Liver (tissue), 9 donors: ENCODE measurements around the gene SPATA16. TPM values are rescaled to one million over a fixed set of nuclear protein-coding genes. Genes with fewer than 3 reads are reported as not detected.

ENCODE experiments used
- DNase-seq: peaks from one replicate; pipeline ENCODE4 v3.0.0-alpha.2; 2017; ENCODE audit warnings: low spot score
- H3K27ac ChIP-seq, 2 donors: one replicate each; pipeline ENCODE4 v1.7.0; 2013; ENCODE audit warnings: inconsistent platforms in 2 of 2, low read length in 2 of 2, control low read depth in 1 of 2, low read depth in 1 of 2, mild to moderate bottlenecking in 1 of 2
- H3K27me3 ChIP-seq, 4 donors: one replicate each; pipeline versions ENCODE4 v1.6.1 to v1.7.0; 2013; ENCODE audit warnings: low read length in 3 of 4, inconsistent platforms in 1 of 4, mild to moderate bottlenecking in 1 of 4, moderate library complexity in 1 of 4; ENCODE audit not compliant: control insufficient read depth in 4 of 4, insufficient read depth in 4 of 4
- H3K36me3 ChIP-seq, 4 donors: one replicate each; pipeline versions ENCODE4 v1.6.1 to v1.7.0; 2013; ENCODE audit warnings: low read length in 3 of 4, mild to moderate bottlenecking in 3 of 4, low read depth in 1 of 4, moderate library complexity in 1 of 4; ENCODE audit not compliant: control insufficient read depth in 4 of 4, insufficient read depth in 3 of 4
- H3K4me1 ChIP-seq, 4 donors: one replicate each; pipeline versions ENCODE4 v1.6.1 to v1.7.0; 2013; ENCODE audit warnings: low read length in 3 of 4, mild to moderate bottlenecking in 3 of 4, moderate library complexity in 1 of 4; ENCODE audit not compliant: control insufficient read depth in 4 of 4, insufficient read depth in 4 of 4
- H3K4me3 ChIP-seq, 3 donors: one replicate each; pipeline versions ENCODE4 v1.6.1 to v1.7.0; 2013; ENCODE audit warnings: low read length in 3 of 3, control low read depth in 1 of 3, low read depth in 1 of 3, mild to moderate bottlenecking in 1 of 3
- H3K9ac ChIP-seq, 2 donors: one replicate each; pipeline ENCODE4 v1.7.0; 2013; ENCODE audit warnings: low read length in 2 of 2, mild to moderate bottlenecking in 2 of 2, moderate library complexity in 2 of 2, control low read depth in 1 of 2, low read depth in 1 of 2
- H3K9me3 ChIP-seq, 4 donors: one replicate each; pipeline versions ENCODE4 v1.6.1 to v1.7.0; 2013; ENCODE audit warnings: low read length in 3 of 4; ENCODE audit not compliant: control insufficient read depth in 4 of 4
- EGR1 ChIP-seq, 2 donors: IDR thresholded peaks; 2 replicates each; pipeline ENCODE4 v1.6.1; 2016 to 2018; ENCODE audit warnings: antibody characterized with exemption in 2 of 2, low read depth in 2 of 2
- GABPA ChIP-seq, 2 donors: IDR thresholded peaks in 1 of 2; conservative IDR thresholded peaks in 1 of 2; 2 replicates each; pipeline ENCODE4 v1.6.1; 2016; ENCODE audit warnings: antibody characterized with exemption in 2 of 2, mild to moderate bottlenecking in 1 of 2, moderate library complexity in 1 of 2
- HNF4A ChIP-seq, 2 donors: conservative IDR thresholded peaks; 2 replicates each; pipeline ENCODE4 v1.6.1; 2016; ENCODE audit warnings: antibody characterized with exemption in 2 of 2, mild to moderate bottlenecking in 2 of 2
- JUND ChIP-seq, 2 donors: IDR thresholded peaks; 2 replicates each; pipeline ENCODE4 v1.6.1; 2016; ENCODE audit warnings: antibody characterized with exemption in 2 of 2
- RAD21 ChIP-seq, 2 donors: IDR thresholded peaks; 2 replicates each; pipeline ENCODE4 v1.6.1; 2016; ENCODE audit warnings: antibody characterized with exemption in 2 of 2, mild to moderate bottlenecking in 2 of 2
- RXRA ChIP-seq, 2 donors: IDR thresholded peaks; 2 replicates each; pipeline ENCODE4 v1.6.1; 2017 to 2018; ENCODE audit warnings: antibody characterized with exemption in 2 of 2, mild to moderate bottlenecking in 1 of 2
- SP1 ChIP-seq: IDR thresholded peaks from 2 replicates; pipeline ENCODE4 v1.6.1; 2018; ENCODE audit warnings: antibody characterized with exemption, mild to moderate bottlenecking
- TAF1 ChIP-seq: conservative IDR thresholded peaks from 2 replicates; pipeline ENCODE4 v1.6.1; 2016; ENCODE audit warnings: antibody characterized with exemption, mild to moderate bottlenecking
- YY1 ChIP-seq: IDR thresholded peaks from 2 replicates; pipeline ENCODE4 v1.6.1; 2016; ENCODE audit warnings: antibody characterized with exemption, mild to moderate bottlenecking
- WGBS: extraction: QIAGEN DNeasy Blood & Tissue Kit; methylation state at CpG from one replicate; pipeline ENCODE4 v1.1.7; 2013; 5-methylcytosine and 5-hydroxymethylcytosine counted together
- polyA plus RNA-seq, 2 donors: library from polyadenylated mRNA; stranded (reverse) in 1 of 2; unstranded in 1 of 2; fragments of 200-250 nt in 1 of 2; fragments of >200 nt in 1 of 2; fragmentation: Nextera tagmentation in 1 of 2; extraction: Ambion mirVana in 1 of 2; gene quantifications; one replicate each; pipeline versions ENCODE4 v1.2.1 to v1.2.3, GENCODE V29; 2013 to 2015
- total RNA-seq, 2 donors: library from RNA; depleted of rRNA; stranded (reverse); fragments of >200 nt; gene quantifications; one replicate each; pipeline ENCODE4 v1.2.3, GENCODE V29; 2014
- TF ChIP-seq, protein P1 (sequence below): IDR thresholded peaks from 2 replicates; pipeline ENCODE4 v1.6.1; 2016; ENCODE audit warnings: antibody characterized with exemption
- TF ChIP-seq, protein P2 (sequence below): IDR thresholded peaks from 2 replicates; pipeline ENCODE4 v1.6.1; 2016; ENCODE audit warnings: antibody characterized with exemption
- TF ChIP-seq, protein P3 (sequence below): fragments of 150-350 bp; IDR thresholded peaks from 2 replicates; pipeline ENCODE4 v1.5.1; 2017; ENCODE audit warnings: improper control_type of control experiment, low read depth, low read length; ENCODE audit not compliant: missing input control
- TF ChIP-seq, protein P4 (sequence below): IDR thresholded peaks from 2 replicates; pipeline ENCODE4 v1.6.1; 2016; ENCODE audit warnings: antibody characterized with exemption, mild to moderate bottlenecking
- TF ChIP-seq, protein P5 (sequence below): IDR thresholded peaks from 2 replicates; pipeline ENCODE4 v1.6.1; 2016; ENCODE audit warnings: antibody characterized with exemption
- donor health status: healthy.
- donor health status: healthy.
- donor health status: healthy.
- donor health status: healthy.
- donor health status: healthy.

SPATA16 gene
- total and polyA plus RNA-seq, 4 donors, result not detected

DNA sequence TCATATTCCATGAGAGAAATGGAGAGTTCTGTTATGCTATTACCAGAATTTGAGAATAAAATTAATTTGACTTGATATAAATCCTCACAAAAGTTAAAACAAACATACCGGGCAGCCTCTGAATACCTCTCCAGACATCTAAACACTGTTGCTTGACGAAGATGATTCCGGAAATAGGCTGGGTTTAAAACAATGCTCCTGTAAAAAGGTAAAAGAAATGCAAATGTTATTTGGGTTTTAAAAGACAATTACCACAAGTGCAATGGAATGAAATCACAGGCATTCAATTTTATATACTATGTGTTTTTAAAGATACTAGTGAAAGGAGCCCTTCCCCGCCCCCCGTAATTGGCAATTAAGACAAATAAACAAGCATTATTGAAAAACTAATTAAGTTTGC is 121.7 kb downstream of the SPATA16 start:
- 86% methylated on average over 5 of the region's 5 CpGs for WGBS
- H3K4me1 ChIP-seq, result no peaks in the 10 kb centered on the region
- no peak overlapping the region for H3K27ac ChIP-seq
- H3K27me3 ChIP-seq, result no peaks in the 10 kb centered on the region
- DNase-seq, result no peak
- H3K36me3 ChIP-seq, result no peaks in the 10 kb centered on the region
- no peak overlapping the region for H3K9ac ChIP-seq
- no peaks in the 10 kb centered on the region for H3K9me3 ChIP-seq
- no peak overlapping the region for H3K4me3 ChIP-seq
- TF ChIP-seq, protein P1, sequence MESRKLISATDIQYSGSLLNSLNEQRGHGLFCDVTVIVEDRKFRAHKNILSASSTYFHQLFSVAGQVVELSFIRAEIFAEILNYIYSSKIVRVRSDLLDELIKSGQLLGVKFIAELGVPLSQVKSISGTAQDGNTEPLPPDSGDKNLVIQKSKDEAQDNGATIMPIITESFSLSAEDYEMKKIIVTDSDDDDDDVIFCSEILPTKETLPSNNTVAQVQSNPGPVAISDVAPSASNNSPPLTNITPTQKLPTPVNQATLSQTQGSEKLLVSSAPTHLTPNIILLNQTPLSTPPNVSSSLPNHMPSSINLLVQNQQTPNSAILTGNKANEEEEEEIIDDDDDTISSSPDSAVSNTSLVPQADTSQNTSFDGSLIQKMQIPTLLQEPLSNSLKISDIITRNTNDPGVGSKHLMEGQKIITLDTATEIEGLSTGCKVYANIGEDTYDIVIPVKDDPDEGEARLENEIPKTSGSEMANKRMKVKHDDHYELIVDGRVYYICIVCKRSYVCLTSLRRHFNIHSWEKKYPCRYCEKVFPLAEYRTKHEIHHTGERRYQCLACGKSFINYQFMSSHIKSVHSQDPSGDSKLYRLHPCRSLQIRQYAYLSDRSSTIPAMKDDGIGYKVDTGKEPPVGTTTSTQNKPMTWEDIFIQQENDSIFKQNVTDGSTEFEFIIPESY, result no peak
- TF ChIP-seq EGR1 (IDR thresholded peaks at IDR 0.05; ENCODE audit: low read depth in 2 of 2), result no peak
- TF ChIP-seq JUND (IDR thresholded peaks at IDR 0.05), result no peak
- TF ChIP-seq GABPA (IDR thresholded peaks at IDR 0.05 in 1 of 2, conservative IDR thresholded peaks at IDR 0.05 in 1 of 2), result no peak
- no peak for TF ChIP-seq RAD21 (IDR thresholded peaks at IDR 0.05)
- TF ChIP-seq, protein P2, sequence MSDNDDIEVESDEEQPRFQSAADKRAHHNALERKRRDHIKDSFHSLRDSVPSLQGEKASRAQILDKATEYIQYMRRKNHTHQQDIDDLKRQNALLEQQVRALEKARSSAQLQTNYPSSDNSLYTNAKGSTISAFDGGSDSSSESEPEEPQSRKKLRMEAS, result no peak
- TF ChIP-seq YY1, result no peak
- TF ChIP-seq, protein P3, sequence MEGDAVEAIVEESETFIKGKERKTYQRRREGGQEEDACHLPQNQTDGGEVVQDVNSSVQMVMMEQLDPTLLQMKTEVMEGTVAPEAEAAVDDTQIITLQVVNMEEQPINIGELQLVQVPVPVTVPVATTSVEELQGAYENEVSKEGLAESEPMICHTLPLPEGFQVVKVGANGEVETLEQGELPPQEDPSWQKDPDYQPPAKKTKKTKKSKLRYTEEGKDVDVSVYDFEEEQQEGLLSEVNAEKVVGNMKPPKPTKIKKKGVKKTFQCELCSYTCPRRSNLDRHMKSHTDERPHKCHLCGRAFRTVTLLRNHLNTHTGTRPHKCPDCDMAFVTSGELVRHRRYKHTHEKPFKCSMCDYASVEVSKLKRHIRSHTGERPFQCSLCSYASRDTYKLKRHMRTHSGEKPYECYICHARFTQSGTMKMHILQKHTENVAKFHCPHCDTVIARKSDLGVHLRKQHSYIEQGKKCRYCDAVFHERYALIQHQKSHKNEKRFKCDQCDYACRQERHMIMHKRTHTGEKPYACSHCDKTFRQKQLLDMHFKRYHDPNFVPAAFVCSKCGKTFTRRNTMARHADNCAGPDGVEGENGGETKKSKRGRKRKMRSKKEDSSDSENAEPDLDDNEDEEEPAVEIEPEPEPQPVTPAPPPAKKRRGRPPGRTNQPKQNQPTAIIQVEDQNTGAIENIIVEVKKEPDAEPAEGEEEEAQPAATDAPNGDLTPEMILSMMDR, result no peak
- TF ChIP-seq HNF4A (conservative IDR thresholded peaks at IDR 0.05), result no peak
- TF ChIP-seq, protein P4, sequence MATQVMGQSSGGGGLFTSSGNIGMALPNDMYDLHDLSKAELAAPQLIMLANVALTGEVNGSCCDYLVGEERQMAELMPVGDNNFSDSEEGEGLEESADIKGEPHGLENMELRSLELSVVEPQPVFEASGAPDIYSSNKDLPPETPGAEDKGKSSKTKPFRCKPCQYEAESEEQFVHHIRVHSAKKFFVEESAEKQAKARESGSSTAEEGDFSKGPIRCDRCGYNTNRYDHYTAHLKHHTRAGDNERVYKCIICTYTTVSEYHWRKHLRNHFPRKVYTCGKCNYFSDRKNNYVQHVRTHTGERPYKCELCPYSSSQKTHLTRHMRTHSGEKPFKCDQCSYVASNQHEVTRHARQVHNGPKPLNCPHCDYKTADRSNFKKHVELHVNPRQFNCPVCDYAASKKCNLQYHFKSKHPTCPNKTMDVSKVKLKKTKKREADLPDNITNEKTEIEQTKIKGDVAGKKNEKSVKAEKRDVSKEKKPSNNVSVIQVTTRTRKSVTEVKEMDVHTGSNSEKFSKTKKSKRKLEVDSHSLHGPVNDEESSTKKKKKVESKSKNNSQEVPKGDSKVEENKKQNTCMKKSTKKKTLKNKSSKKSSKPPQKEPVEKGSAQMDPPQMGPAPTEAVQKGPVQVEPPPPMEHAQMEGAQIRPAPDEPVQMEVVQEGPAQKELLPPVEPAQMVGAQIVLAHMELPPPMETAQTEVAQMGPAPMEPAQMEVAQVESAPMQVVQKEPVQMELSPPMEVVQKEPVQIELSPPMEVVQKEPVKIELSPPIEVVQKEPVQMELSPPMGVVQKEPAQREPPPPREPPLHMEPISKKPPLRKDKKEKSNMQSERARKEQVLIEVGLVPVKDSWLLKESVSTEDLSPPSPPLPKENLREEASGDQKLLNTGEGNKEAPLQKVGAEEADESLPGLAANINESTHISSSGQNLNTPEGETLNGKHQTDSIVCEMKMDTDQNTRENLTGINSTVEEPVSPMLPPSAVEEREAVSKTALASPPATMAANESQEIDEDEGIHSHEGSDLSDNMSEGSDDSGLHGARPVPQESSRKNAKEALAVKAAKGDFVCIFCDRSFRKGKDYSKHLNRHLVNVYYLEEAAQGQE, result no peak
- no peak for TF ChIP-seq TAF1
- TF ChIP-seq SP1, result no peak
- TF ChIP-seq RXRA (IDR thresholded peaks at IDR 0.05), result no peak

DNA sequence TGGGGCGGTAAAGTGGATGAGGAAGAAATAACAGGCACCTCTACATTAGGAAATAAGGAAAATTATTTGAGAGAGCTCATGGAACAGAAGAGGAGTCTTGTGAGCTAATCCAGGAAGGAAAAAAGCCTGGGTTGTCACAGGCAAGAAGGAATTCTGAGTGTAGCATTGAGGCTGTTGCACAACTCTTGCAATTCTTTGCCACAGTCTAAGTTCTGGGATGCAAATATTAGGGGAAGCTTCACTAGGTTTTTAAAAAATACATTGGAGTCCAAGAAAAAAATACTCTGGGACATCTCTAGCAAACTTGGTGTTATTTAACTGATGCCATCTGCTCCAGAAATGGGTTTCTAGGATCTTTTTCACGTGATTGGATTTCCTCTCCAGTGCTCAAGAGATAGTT is 122.3 kb downstream of the SPATA16 start:
- TF ChIP-seq, protein P5, sequence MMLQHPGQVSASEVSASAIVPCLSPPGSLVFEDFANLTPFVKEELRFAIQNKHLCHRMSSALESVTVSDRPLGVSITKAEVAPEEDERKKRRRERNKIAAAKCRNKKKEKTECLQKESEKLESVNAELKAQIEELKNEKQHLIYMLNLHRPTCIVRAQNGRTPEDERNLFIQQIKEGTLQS, result no peak
- Histone ChIP-seq H3K4me1 (no peaks in the 10 kb centered on the region), H3K4me3 (no peak overlapping the region), H3K27ac (no peak overlapping the region), H3K9me3 (no peaks in the 10 kb centered on the region), H3K36me3 (no peaks in the 10 kb centered on the region), H3K9ac (no peak overlapping the region), H3K27me3 (no peaks in the 10 kb centered on the region)
- DNase-seq, result no peak
- 62% methylated on average over 2 of the region's 2 CpGs for WGBS
